Fibroblast of lung (primary cell): ENCODE results near the gene HEATR1. TPM values are rescaled to one million over a fixed set of nuclear protein-coding genes. Genes with fewer than 3 reads are reported as not detected.

Source experiments
- DNase-seq, 2 donors: peaks; one replicate each; pipeline versions ENCODE4 v3.0.0 to v3.0.0-alpha.2; 2010; ENCODE audit warnings: low read depth in 2 of 2
- H2AFZ ChIP-seq: 2 replicates; pipeline ENCODE4 v1.5.1; 2012; ENCODE audit warnings: low read length, control low read depth, inconsistent platforms
- H3K27ac ChIP-seq: 2 replicates; pipeline ENCODE4 v1.5.1; 2011; ENCODE audit warnings: low read length, control low read depth; ENCODE audit not compliant: insufficient read depth
- H3K27me3 ChIP-seq: 2 replicates; pipeline ENCODE4 v1.5.1; 2011; ENCODE audit warnings: mild to moderate bottlenecking, low read length; ENCODE audit not compliant: control insufficient read depth, insufficient read depth
- H3K36me3 ChIP-seq: 2 replicates; pipeline ENCODE4 v1.5.1; 2011; ENCODE audit warnings: low read length; ENCODE audit not compliant: control insufficient read depth, insufficient read depth
- H3K4me1 ChIP-seq: 2 replicates; pipeline ENCODE4 v1.5.1; 2011; ENCODE audit warnings: low read length; ENCODE audit not compliant: control insufficient read depth, insufficient read depth; ENCODE audit errors: extremely low read depth
- H3K4me2 ChIP-seq: 2 replicates; pipeline ENCODE4 v1.5.1; 2011; ENCODE audit warnings: low read length, control low read depth; ENCODE audit not compliant: insufficient read depth; ENCODE audit errors: extremely low read depth
- H3K4me3 ChIP-seq, 4 experiments: fragments of 200-600 bp in 1 of 4; sonication (generic) in 1 of 4; replicated peaks in 1 of 4; 2 replicates each; pipeline ENCODE4 v1.5.1; 2011 to 2016; ENCODE audit warnings: low read length in 4 of 4, low read depth in 3 of 4, mild to moderate bottlenecking in 3 of 4, control low read depth in 2 of 4, inconsistent platforms in 1 of 4, mixed read lengths in 1 of 4; ENCODE audit not compliant: insufficient read depth in 1 of 4; ENCODE audit errors: control extremely low read depth in 1 of 4
- H3K79me2 ChIP-seq: 2 replicates; pipeline ENCODE4 v1.5.1; 2012; ENCODE audit warnings: mild to moderate bottlenecking, low read length, inconsistent platforms; ENCODE audit not compliant: control insufficient read depth, insufficient read depth
- H3K9ac ChIP-seq: 2 replicates; pipeline ENCODE4 v1.5.1; 2011; ENCODE audit warnings: mild to moderate bottlenecking, low read length, control low read depth; ENCODE audit not compliant: insufficient read depth
- H3K9me3 ChIP-seq: 2 replicates; pipeline ENCODE4 v1.5.1; 2012; ENCODE audit warnings: low read depth, low read length; ENCODE audit not compliant: control insufficient read depth, insufficient read depth
- H4K20me1 ChIP-seq: 2 replicates; pipeline ENCODE4 v1.5.1; 2011; ENCODE audit warnings: low read length; ENCODE audit not compliant: control insufficient read depth, insufficient read depth; ENCODE audit errors: extremely low read depth
- EZH2 ChIP-seq: IDR thresholded peaks from 2 replicates; pipeline ENCODE4 v1.5.1; 2012; ENCODE audit warnings: low read length, control low read depth, mild to moderate bottlenecking; ENCODE audit errors: missing control alignments
- polyA plus RNA-seq, 2 donors: library from polyadenylated mRNA; depleted of rRNA in 1 of 2; stranded (reverse) in 1 of 2; unstranded in 1 of 2; fragments of >200 nt; gene quantifications; 2 replicates each; pipeline ENCODE4 v1.2.1, GENCODE V29; 2011 to 2012; ENCODE audit warnings: missing spikeins in 1 of 2
- total RNA-seq: library from RNA; depleted of rRNA; stranded (reverse); fragments of >200 nt; gene quantifications from 2 replicates; pipeline ENCODE4 v1.2.1, GENCODE V29; 2014
- TF ChIP-seq, protein P1 (sequence below), 2 donors: IDR thresholded peaks in 1 of 2; conservative IDR thresholded peaks in 1 of 2; 1 replicate in 1 of 2; 2 replicates in 1 of 2; pipeline ENCODE4 v1.5.1; 2011 to 2012; ENCODE audit warnings: low read length in 2 of 2, control low read depth in 1 of 2, inconsistent platforms in 1 of 2, low read depth in 1 of 2, mild to moderate bottlenecking in 1 of 2

The HEATR1 gene
- total and polyA plus RNA-seq, 2 donors (not counting 1 experiment from before 2014, with no cell fraction given) = 18.0 to 28.7 TPM

DNA sequence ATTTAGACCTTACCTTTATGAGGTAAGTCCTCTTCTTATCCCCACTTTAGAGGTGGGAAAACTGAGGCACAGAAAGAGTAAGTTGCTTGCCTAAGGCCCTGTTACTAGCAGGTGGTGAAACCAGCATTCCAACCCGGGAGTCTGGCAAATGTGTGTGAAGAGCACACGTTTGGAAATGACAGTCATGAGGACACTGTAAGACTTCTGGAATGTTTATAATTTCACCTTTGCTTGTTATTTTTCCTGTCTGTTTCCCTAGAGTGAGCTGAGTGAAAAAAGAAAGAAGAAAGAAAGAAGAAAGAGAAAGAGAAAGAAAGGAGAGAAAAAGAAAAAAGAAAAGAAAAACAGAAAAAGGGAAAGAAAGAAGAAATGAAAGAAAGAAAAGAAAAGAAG, 101.7 kb downstream of the HEATR1 start:
- no peaks in the 10 kb centered on the region for H3K27me3 ChIP-seq
- no peaks in the 10 kb centered on the region for H4K20me1 ChIP-seq
- H3K4me3 ChIP-seq = no peak overlapping the region
- no peak overlapping the region for H3K27ac ChIP-seq
- H2AFZ ChIP-seq = peak overlapping the region; percentile 87
- H3K36me3 ChIP-seq = no peaks in the 10 kb centered on the region
- no peaks in the 10 kb centered on the region for H3K9me3 ChIP-seq
- H3K79me2 ChIP-seq = no peaks in the 10 kb centered on the region
- TF ChIP-seq EZH2 = no peak
- TF ChIP-seq, protein P1, sequence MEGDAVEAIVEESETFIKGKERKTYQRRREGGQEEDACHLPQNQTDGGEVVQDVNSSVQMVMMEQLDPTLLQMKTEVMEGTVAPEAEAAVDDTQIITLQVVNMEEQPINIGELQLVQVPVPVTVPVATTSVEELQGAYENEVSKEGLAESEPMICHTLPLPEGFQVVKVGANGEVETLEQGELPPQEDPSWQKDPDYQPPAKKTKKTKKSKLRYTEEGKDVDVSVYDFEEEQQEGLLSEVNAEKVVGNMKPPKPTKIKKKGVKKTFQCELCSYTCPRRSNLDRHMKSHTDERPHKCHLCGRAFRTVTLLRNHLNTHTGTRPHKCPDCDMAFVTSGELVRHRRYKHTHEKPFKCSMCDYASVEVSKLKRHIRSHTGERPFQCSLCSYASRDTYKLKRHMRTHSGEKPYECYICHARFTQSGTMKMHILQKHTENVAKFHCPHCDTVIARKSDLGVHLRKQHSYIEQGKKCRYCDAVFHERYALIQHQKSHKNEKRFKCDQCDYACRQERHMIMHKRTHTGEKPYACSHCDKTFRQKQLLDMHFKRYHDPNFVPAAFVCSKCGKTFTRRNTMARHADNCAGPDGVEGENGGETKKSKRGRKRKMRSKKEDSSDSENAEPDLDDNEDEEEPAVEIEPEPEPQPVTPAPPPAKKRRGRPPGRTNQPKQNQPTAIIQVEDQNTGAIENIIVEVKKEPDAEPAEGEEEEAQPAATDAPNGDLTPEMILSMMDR (conservative IDR thresholded peaks at IDR 0.05 in 1 of 2, IDR thresholded peaks at IDR 0.05 in 1 of 2; ENCODE audit: low read depth in 1 of 2, low read length in 2 of 2) = no peak
- DNase-seq = peak in 1 of 2 donors; percentile 56
- no peaks in the 10 kb centered on the region for H3K4me1 ChIP-seq
- H3K4me2 ChIP-seq = peak overlapping the region; percentile 35
- H3K9ac ChIP-seq = no peak overlapping the region

DNA sequence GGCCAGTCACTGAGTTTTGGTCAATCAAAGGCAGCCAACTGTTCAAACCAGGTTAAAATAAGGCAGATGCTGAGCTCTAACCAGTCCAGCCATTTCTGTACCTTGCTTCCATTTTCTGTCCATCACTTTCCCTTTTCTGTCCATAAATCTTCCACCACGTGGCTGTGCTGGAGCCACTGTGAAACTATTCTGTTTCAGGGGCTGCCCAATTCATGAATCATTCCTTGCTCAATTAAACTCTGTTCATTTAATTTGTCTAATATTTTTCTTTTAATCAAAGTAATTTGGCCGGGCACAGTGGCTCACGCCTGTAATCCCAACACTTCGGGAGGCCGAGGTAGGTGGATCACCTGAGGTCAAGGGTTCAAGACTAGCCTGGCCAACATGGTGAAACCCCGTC, 103.2 kb downstream of the HEATR1 start:
- Histone ChIP-seq H2AFZ (no peak overlapping the region), H3K36me3 (no peaks in the 10 kb centered on the region), H3K27ac (no peak overlapping the region), H4K20me1 (no peaks in the 10 kb centered on the region), H3K79me2 (no peaks in the 10 kb centered on the region), H3K9ac (no peak overlapping the region), H3K4me2 (no peak overlapping the region), H3K27me3 (no peaks in the 10 kb centered on the region), H3K4me3 (no peak overlapping the region), H3K4me1 (no peaks in the 10 kb centered on the region), H3K9me3 (no peaks in the 10 kb centered on the region)
- TF ChIP-seq, protein P1 (conservative IDR thresholded peaks at IDR 0.05 in 1 of 2, IDR thresholded peaks at IDR 0.05 in 1 of 2; ENCODE audit: low read depth in 1 of 2, low read length in 2 of 2) = no peak
- TF ChIP-seq EZH2 = no peak
- DNase-seq = no peak

Other genes with a start within 250 kb of the HEATR1 start
- gene EDARADD, start 210.2 kb downstream of the HEATR1 start, total RNA-seq = not detected in 2 replicates
- gene EDARADD, start 210.2 kb downstream of the HEATR1 start, polyA plus RNA-seq = 0.05 TPM in 1 of 2 replicates, not detected in the other
- 50.3 and 64.2 TPM in 2 replicates for gene LGALS8, start 80.5 kb downstream of the HEATR1 start, total RNA-seq
- 46.0 and 53.1 TPM in 2 replicates for gene LGALS8, start 80.5 kb downstream of the HEATR1 start, polyA plus RNA-seq
- gene ACTN2, start 82.0 kb upstream of the HEATR1 start, total RNA-seq = under 0.01 and 0.17 TPM in 2 replicates
- 0.07 and 0.22 TPM in 2 replicates for gene ACTN2, start 82.0 kb upstream of the HEATR1 start, polyA plus RNA-seq
- gene MTR, start 190.8 kb upstream of the HEATR1 start, total RNA-seq = 30.3 and 32.2 TPM in 2 replicates
- gene MTR, start 190.8 kb upstream of the HEATR1 start, polyA plus RNA-seq = 16.9 and 20.0 TPM in 2 replicates